ENCODE data around the gene NUBPL.

DNA sequence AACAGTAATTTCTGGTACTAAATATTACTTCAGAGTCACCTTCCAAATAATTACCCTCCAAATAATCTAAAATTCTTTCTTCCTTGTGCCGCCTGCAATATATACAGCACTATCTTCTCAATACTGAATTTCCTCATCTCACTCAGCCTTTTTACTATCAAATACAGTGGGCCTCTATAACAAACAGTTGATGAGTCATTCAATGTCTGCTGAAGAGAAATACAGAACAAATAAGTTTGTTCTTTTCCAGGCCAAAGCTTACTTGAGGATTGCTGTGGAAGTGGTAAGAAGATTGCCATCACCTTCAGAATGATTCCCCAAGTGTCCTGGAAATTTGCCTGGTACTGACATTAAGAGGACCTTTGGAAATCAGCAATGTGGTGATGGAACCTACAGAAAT lies 297.7 kb downstream of the NUBPL start:
- TF ChIP-seq POLR2A (IDR thresholded peaks at IDR 0.05): no peak
- TF ChIP-seq CTCF (IDR thresholded peaks at IDR 0.05): no peak

All from sigmoid colon (tissue), 3 donors.